Mammary epithelial cell (primary cell): ENCODE data around the gene NPAS3.

ENCODE experiments used
- CTCF ChIP-seq, 2 donors: IDR thresholded peaks in 1 of 2; conservative IDR thresholded peaks in 1 of 2; 2 replicates each; pipeline ENCODE4 v1.5.1; 2011 to 2012; ENCODE audit warnings: inconsistent platforms in 2 of 2, low read length in 2 of 2, mild to moderate bottlenecking in 2 of 2, control low read depth in 1 of 2, low read depth in 1 of 2; ENCODE audit not compliant: insufficient read depth in 1 of 2; ENCODE audit errors: extremely low read depth in 1 of 2
- EZH2 ChIP-seq: IDR thresholded peaks from 2 replicates; pipeline ENCODE4 v1.6.1; 2012; ENCODE audit warnings: low read length, inconsistent platforms, borderline replicate concordance

GRCh38 chr14:33056213-33056612 lies 117.5 kb downstream of the NPAS3 start:
- no peak for TF ChIP-seq CTCF (conservative IDR thresholded peaks at IDR 0.05 in 1 of 2, IDR thresholded peaks at IDR 0.05 in 1 of 2; ENCODE audit: extremely low read depth in 1 of 2, insufficient read depth in 1 of 2, low read depth in 1 of 2, low read length in 2 of 2)
- no peak for TF ChIP-seq EZH2
